Measurements from ENCODE around the gene C16orf92.

DNA sequence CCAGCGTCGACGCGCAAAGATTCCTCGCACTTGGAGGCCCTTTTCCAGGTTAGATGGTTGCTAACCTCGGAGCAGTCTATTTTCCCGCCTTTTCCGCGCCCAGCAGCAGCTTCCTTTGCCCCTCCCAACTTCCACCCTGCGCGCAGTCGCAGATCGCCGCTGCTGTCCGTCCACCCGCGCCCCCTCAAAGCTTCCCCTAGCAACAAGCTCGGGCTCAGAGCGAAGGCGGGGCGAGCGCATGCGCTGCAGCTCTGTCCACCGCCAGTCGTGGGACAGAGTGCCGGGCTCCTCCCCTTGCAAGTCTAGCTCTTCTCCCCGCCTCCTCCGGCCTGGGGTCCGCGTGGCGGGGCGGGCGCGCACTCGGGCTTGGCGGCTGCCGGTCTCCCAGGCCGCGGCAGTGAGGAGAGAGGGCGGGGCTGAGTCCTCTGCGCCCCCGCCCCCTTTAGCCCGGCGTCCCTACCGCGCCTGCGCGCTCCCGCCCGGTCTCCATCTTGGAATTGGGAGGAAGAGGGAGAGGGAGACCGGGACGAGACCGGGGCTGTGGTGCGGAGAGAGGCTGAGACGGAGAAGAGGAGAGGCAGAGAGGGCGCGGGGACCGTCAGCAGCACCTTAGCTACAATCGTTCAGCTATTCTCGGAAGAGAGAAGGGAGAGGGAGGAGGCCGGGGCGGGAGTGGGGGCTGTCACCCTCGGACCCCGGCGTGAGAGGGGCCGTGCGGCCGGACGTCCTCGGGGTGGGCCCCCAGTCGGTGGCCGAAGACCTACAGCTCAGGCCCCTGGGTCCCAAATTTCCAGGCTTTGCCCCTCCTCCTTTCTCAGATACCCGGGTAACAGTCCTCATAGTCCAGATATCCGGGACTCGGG is 49.4 kb upstream of the C16orf92 start, which contains the start of gene TAOK2:
- no peak for TF ChIP-seq CTCF (IDR thresholded peaks at IDR 0.05)
- TF ChIP-seq POLR2A (IDR thresholded peaks at IDR 0.05): peak; percentile 65
